Neural crest cell (in vitro differentiated cells): Measurements from ENCODE around the gene OR2T6. TPM values are rescaled to one million over a fixed set of nuclear protein-coding genes. Genes with fewer than 3 reads are reported as not detected.

ENCODE experiments used
- DNase-seq: peaks from one replicate; pipeline ENCODE4 v3.0.0; 2021; ENCODE audit warnings: low read depth, mixed read lengths, low spot score
- H3K27ac Mint-ChIP-seq: one replicate; pipeline ENCODE4 v1.8.0; 2021; ENCODE audit warnings: mild to moderate bottlenecking, mixed read lengths; ENCODE audit not compliant: unreplicated experiment
- H3K27me3 Mint-ChIP-seq: 2 replicates; pipeline ENCODE4 v1.8.0; 2021; ENCODE audit warnings: low read depth, mild to moderate bottlenecking, mixed read lengths
- H3K36me3 Mint-ChIP-seq: 2 replicates; pipeline ENCODE4 v1.8.0; 2021; ENCODE audit warnings: low read depth, mild to moderate bottlenecking, mixed read lengths
- H3K4me1 Mint-ChIP-seq: 2 replicates; pipeline ENCODE4 v1.8.0; 2021; ENCODE audit warnings: mixed read lengths
- H3K4me3 Mint-ChIP-seq: one replicate; pipeline ENCODE4 v1.8.0; 2021; ENCODE audit warnings: mild to moderate bottlenecking, mixed read lengths
- H3K9me3 Mint-ChIP-seq: 2 replicates; pipeline ENCODE4 v1.8.0; 2021; ENCODE audit warnings: mixed read lengths
- CTCF ChIP-seq: fragments of 200-600 bp; sonication (generic); conservative IDR thresholded peaks from 2 replicates; pipeline ENCODE4 v1.5.0; 2021; ENCODE audit warnings: antibody characterized with exemption, mild to moderate bottlenecking
- long read RNA-seq: library from polyadenylated mRNA; unstranded; transcript quantifications from one replicate; pipeline ENCODE4 v2.0.0, GENCODE V29; 2020
- total RNA-seq: library from RNA; stranded (reverse); gene quantifications from 2 replicates; pipeline ENCODE4 v1.2.1, GENCODE V29; 2021

The OR2T6 gene
- total RNA-seq: not detected in 2 replicates
- long read RNA-seq: 0 reads

- DNase-seq: no peak
- peaks cover 9% of the 10 kb centered on the region for H3K36me3 Mint-ChIP-seq
- TF ChIP-seq CTCF: no peak
- H3K27ac Mint-ChIP-seq: no peak within 1 kb of the TSS
- peaks cover 22% of the 10 kb centered on the region for H3K9me3 Mint-ChIP-seq
- H3K27me3 Mint-ChIP-seq: no peaks in the 10 kb centered on the region
- no peaks in the 10 kb centered on the region for H3K4me1 Mint-ChIP-seq
- no peak within 1 kb of the TSS for H3K4me3 Mint-ChIP-seq
These were observed at the start of gene OR2T6 for GRCh38 chr1:248375446-248375845. OR2T6 (plus strand) TSS chr1:248375746; CDS start chr1:248387609, 11,863 bp downstream.

GRCh38 chr1:248343451-248343850 is 32.1 kb upstream of the OR2T6 start:
- no peaks in the 10 kb centered on the region for H3K4me1 Mint-ChIP-seq
- no peak for DNase-seq
- peaks cover 6% of the 10 kb centered on the region for H3K36me3 Mint-ChIP-seq
- no peak for TF ChIP-seq CTCF
- no peak overlapping the region for H3K27ac Mint-ChIP-seq
- H3K4me3 Mint-ChIP-seq: no peak overlapping the region
- peaks cover 26% of the 10 kb centered on the region for H3K9me3 Mint-ChIP-seq
- no peaks in the 10 kb centered on the region for H3K27me3 Mint-ChIP-seq

- H3K4me1 Mint-ChIP-seq: no peaks in the 10 kb centered on the region
- no peaks in the 10 kb centered on the region for H3K36me3 Mint-ChIP-seq
- H3K27ac Mint-ChIP-seq: no peak within 1 kb of the TSS
- H3K9me3 Mint-ChIP-seq: peaks cover 23% of the 10 kb centered on the region
- no peaks in the 10 kb centered on the region for H3K27me3 Mint-ChIP-seq
- DNase-seq: no peak
- no peak for TF ChIP-seq CTCF
- no peak within 1 kb of the TSS for H3K4me3 Mint-ChIP-seq
These were observed 27.1 kb upstream of the OR2T6 start, which contains the start of gene OR14C36 for GRCh38 chr1:248348475-248348874. OR14C36 (plus strand) TSS chr1:248348775; CDS start chr1:248348775, 0 bp downstream.

- Mint-ChIP-seq H3K27ac (no peak overlapping the region), H3K36me3 (peaks cover 10% of the 10 kb centered on the region), H3K4me1 (no peaks in the 10 kb centered on the region), H3K4me3 (no peak overlapping the region), H3K27me3 (no peaks in the 10 kb centered on the region), H3K9me3 (peaks cover 17% of the 10 kb centered on the region)
- no peak for DNase-seq
- no peak for TF ChIP-seq CTCF
These were observed 16.1 kb upstream of the OR2T6 start for GRCh38 chr1:248359415-248359814.

GRCh38 chr1:248361121-248361715 is 14.3 kb upstream of the OR2T6 start, which contains the start of gene OR2T4:
OR2T4 (plus strand) TSS chr1:248361665; CDS start chr1:248361665, 0 bp downstream.
- peaks cover 10% of the 10 kb centered on the region for H3K36me3 Mint-ChIP-seq
- no peak for TF ChIP-seq CTCF

More at GRCh38 chr1:248361121-248361715, 14.3 kb upstream of the OR2T6 start, which contains the start of gene OR2T4:
- no peaks in the 10 kb centered on the region for H3K4me1 Mint-ChIP-seq
- DNase-seq: no peak
- H3K4me3 Mint-ChIP-seq: no peak within 1 kb of the TSS
- H3K9me3 Mint-ChIP-seq: peaks cover 26% of the 10 kb centered on the region
- H3K27ac Mint-ChIP-seq: no peak within 1 kb of the TSS
- H3K27me3 Mint-ChIP-seq: no peaks in the 10 kb centered on the region
